Endodermal cell (in vitro differentiated cells): ENCODE results near the gene FXYD6. TPM values are rescaled to one million over a fixed set of nuclear protein-coding genes. Genes with fewer than 3 reads are reported as not detected.

Experiments
- DNase-seq: peaks from one replicate; pipeline ENCODE4 v3.0.0-alpha.2; 2017
- H3K27ac ChIP-seq: 2 replicates; pipeline ENCODE4 v1.5.1; 2013; ENCODE audit warnings: mild to moderate bottlenecking, low read depth, low read length, moderate library complexity
- H3K27me3 ChIP-seq: 2 replicates; pipeline ENCODE4 v1.6.1; 2013; ENCODE audit warnings: mild to moderate bottlenecking, low read length, moderate library complexity; ENCODE audit not compliant: insufficient read depth, control insufficient read depth, poor library complexity, severe bottlenecking
- H3K36me3 ChIP-seq: 2 replicates; pipeline ENCODE4 v1.7.0; 2013; ENCODE audit warnings: mild to moderate bottlenecking, low read length, moderate library complexity; ENCODE audit not compliant: control insufficient read depth, insufficient read depth
- H3K4me1 ChIP-seq: one replicate; pipeline ENCODE4 v1.7.0; 2013; ENCODE audit warnings: low read length; ENCODE audit not compliant: control insufficient read depth, insufficient read depth
- H3K4me3 ChIP-seq: 2 replicates; pipeline ENCODE4 v1.5.1; 2013; ENCODE audit warnings: mild to moderate bottlenecking, low read length, moderate library complexity
- H3K9ac ChIP-seq: 2 replicates; pipeline ENCODE4 v1.6.1; 2013; ENCODE audit warnings: mild to moderate bottlenecking, low read length, moderate library complexity; ENCODE audit not compliant: poor library complexity, severe bottlenecking; ENCODE audit errors: extremely low read depth
- H3K9me3 ChIP-seq: 2 replicates; pipeline ENCODE4 v1.6.1; 2013; ENCODE audit warnings: mild to moderate bottlenecking, low read length, moderate library complexity; ENCODE audit not compliant: control insufficient read depth
- H3K27ac Mint-ChIP-seq: 2 replicates; pipeline ENCODE4 v1.8.0; 2020; ENCODE audit warnings: mixed read lengths
- H3K27me3 Mint-ChIP-seq: 2 replicates; pipeline ENCODE4 v1.8.0; 2021; ENCODE audit warnings: mild to moderate bottlenecking, mixed read lengths; ENCODE audit not compliant: insufficient read depth
- H3K36me3 Mint-ChIP-seq: 2 replicates; pipeline ENCODE4 v1.8.0; 2020; ENCODE audit warnings: low read depth, mixed read lengths
- H3K4me1 Mint-ChIP-seq: 2 replicates; pipeline ENCODE4 v1.8.0; 2020; ENCODE audit warnings: mixed read lengths
- H3K4me3 Mint-ChIP-seq: 2 replicates; pipeline ENCODE4 v1.8.0; 2020; ENCODE audit warnings: mild to moderate bottlenecking, moderate library complexity, mixed read lengths
- H3K9me3 Mint-ChIP-seq: 2 replicates; pipeline ENCODE4 v1.8.0; 2020; ENCODE audit warnings: mild to moderate bottlenecking, mixed read lengths
- CTCF ChIP-seq: fragments of 200-600 bp; sonication (generic); conservative IDR thresholded peaks from 2 replicates; pipeline ENCODE4 v1.5.0; 2021; ENCODE audit warnings: antibody characterized with exemption, mild to moderate bottlenecking
- WGBS, 2 experiments: methylation state at CpG; one replicate each; pipeline versions ENCODE4 v1.1.5 to v1.1.7; 2013; ENCODE audit warnings: missing lambda C conversion rate in 2 of 2, mixed read lengths in 1 of 2; ENCODE audit not compliant: insufficient coverage in 1 of 2, insufficient read length in 1 of 2; 5-methylcytosine and 5-hydroxymethylcytosine counted together
- total RNA-seq, 2 donors: library from RNA; stranded (reverse); fragmentation: NEBNext Ultra II Directional in 1 of 2; extraction: Animal tissue kit (Norgen Biotek cat#: 25700) in 1 of 2; gene quantifications; 2 replicates in 1 of 2; 3 replicates in 1 of 2; pipeline ENCODE4 v1.2.1, GENCODE V29; 2021

FXYD6 gene
- total RNA-seq, 2 donors from 2014 or later, result 54.1 to 61.8 TPM

GRCh38 chr11:117907276-117908108 is 31.0 kb upstream of the FXYD6 start:
- H3K36me3 ChIP-seq, result no peaks in the 10 kb centered on the region
- H3K4me1 ChIP-seq, result no peaks in the 10 kb centered on the region
- H3K36me3 Mint-ChIP-seq, result no peaks in the 10 kb centered on the region
- H3K4me3 ChIP-seq, result no peak overlapping the region
- DNase-seq, result peak; percentile 98
- no peak overlapping the region for H3K9ac ChIP-seq
- peak overlapping the region; percentile 58 for H3K27ac ChIP-seq
- peaks cover 10% of the 10 kb centered on the region for H3K4me1 Mint-ChIP-seq
- H3K27me3 ChIP-seq, result no peaks in the 10 kb centered on the region
- WGBS, 2 experiments, result 40 to 45% methylated on average over 18 to 24 of the region's 24 CpGs
- TF ChIP-seq CTCF, result no peak
- no peaks in the 10 kb centered on the region for H3K27me3 Mint-ChIP-seq
- H3K4me3 Mint-ChIP-seq, result peak overlapping the region; percentile 26
- no peaks in the 10 kb centered on the region for H3K9me3 Mint-ChIP-seq
- H3K9me3 ChIP-seq, result no peaks in the 10 kb centered on the region
- peak overlapping the region; percentile 27 for H3K27ac Mint-ChIP-seq

- Histone ChIP-seq H3K27me3 (no peaks in the 10 kb centered on the region), H3K4me1 (no peaks in the 10 kb centered on the region), H3K9ac (no peak overlapping the region), H3K36me3 (no peaks in the 10 kb centered on the region), H3K27ac (no peak overlapping the region), H3K9me3 (no peaks in the 10 kb centered on the region), H3K4me3 (no peak overlapping the region)
- Mint-ChIP-seq H3K27me3 (no peaks in the 10 kb centered on the region), H3K36me3 (no peaks in the 10 kb centered on the region), H3K4me1 (peaks cover 10% of the 10 kb centered on the region), H3K27ac (no peak overlapping the region), H3K4me3 (no peak overlapping the region), H3K9me3 (no peaks in the 10 kb centered on the region)
- TF ChIP-seq CTCF, result no peak
- 88% methylated on average over 3 to 4 of the region's 4 CpGs for WGBS, 2 experiments
- DNase-seq, result no peak
Observed at GRCh38 chr11:117906710-117907109, 30.3 kb upstream of the FXYD6 start.

DNA sequence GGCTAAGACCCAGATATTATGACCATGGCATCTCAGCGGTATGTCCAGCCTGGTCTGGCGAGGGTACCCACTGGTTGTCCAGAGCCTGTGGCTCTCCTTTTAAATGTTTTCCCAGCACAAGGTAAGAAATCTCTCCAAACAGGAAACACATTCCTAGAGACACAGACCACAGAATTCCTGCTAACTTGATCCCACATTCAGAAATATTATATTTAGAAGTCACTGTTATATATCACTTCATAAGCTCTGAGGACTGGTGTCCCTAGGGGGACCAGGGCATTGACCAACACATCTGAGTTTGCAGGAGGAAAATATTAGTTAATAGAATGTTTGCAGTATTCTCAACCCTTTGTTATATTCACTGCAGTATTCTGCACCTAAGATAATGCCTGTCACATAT is 29.7 kb upstream of the FXYD6 start:
- Mint-ChIP-seq H3K27me3 (no peaks in the 10 kb centered on the region), H3K4me1 (peaks cover 10% of the 10 kb centered on the region), H3K27ac (no peak overlapping the region), H3K9me3 (no peaks in the 10 kb centered on the region), H3K4me3 (no peak overlapping the region), H3K36me3 (no peaks in the 10 kb centered on the region)
- TF ChIP-seq CTCF, result no peak
- no peaks in the 10 kb centered on the region for H3K27me3 ChIP-seq
- H3K9me3 ChIP-seq, result no peaks in the 10 kb centered on the region
- no peak overlapping the region for H3K27ac ChIP-seq
- peak; percentile 41 for DNase-seq
- no peaks in the 10 kb centered on the region for H3K4me1 ChIP-seq
- 95 to 100% methylated on average over 2 of the region's 2 CpGs for WGBS, 2 experiments
- H3K4me3 ChIP-seq, result no peak overlapping the region
- no peaks in the 10 kb centered on the region for H3K36me3 ChIP-seq
- H3K9ac ChIP-seq, result no peak overlapping the region
